ENCODE data around the gene CD69. TPM values are rescaled to one million over a fixed set of nuclear protein-coding genes. Genes with fewer than 3 reads are reported as not detected.

CD69 gene
- total RNA-seq, 4 donors from 2014 or later, result 5.0 to 18.2 (median 6.2) TPM

GRCh38 chr12:9792185-9792900 lies 31.6 kb upstream of the CD69 start:
- Histone ChIP-seq H3K36me3 (no peaks in the 10 kb centered on the region), H3K27me3 (no peaks in the 10 kb centered on the region), H3K4me1 (no peaks in the 10 kb centered on the region), H3K27ac (no peak overlapping the region), H3K4me3 (replicated peaks in 1 of 3) (no peak overlapping the region), H3K9me3 (no peaks in the 10 kb centered on the region)
- TF ChIP-seq CTCF (IDR thresholded peaks at IDR 0.05) (no peak), POLR2A (IDR thresholded peaks at IDR 0.05) (no peak)
- DNase-seq, result no peak
- intact Hi-C loops (cut with DNase I), result no loop called here
- 24 to 38% methylated on average over 2 of the region's 2 CpGs for WGBS, 2 donors

GRCh38 chr12:9786726-9787717 lies 26.3 kb upstream of the CD69 start:
- no peaks in the 10 kb centered on the region for H3K27me3 ChIP-seq

GRCh38 chr12:9784816-9785215 lies 24.1 kb upstream of the CD69 start:
- no peak overlapping the region for H3K4me3 ChIP-seq (replicated peaks in 1 of 3)
- H3K4me1 ChIP-seq, result no peaks in the 10 kb centered on the region
- 83 to 84% methylated on average over 3 of the region's 3 CpGs for WGBS, 2 donors
- no peak for TF ChIP-seq POLR2A (IDR thresholded peaks at IDR 0.05)
- TF ChIP-seq CTCF (IDR thresholded peaks at IDR 0.05), result no peak
- H3K27me3 ChIP-seq, result no peaks in the 10 kb centered on the region
- intact Hi-C loops (cut with DNase I), result no loop called here
- DNase-seq, result no peak
- H3K9me3 ChIP-seq, result no peaks in the 10 kb centered on the region
- no peaks in the 10 kb centered on the region for H3K36me3 ChIP-seq
- no peak overlapping the region for H3K27ac ChIP-seq

More at GRCh38 chr12:9786726-9787717, 26.3 kb upstream of the CD69 start:
- no peak for TF ChIP-seq POLR2A (IDR thresholded peaks at IDR 0.05)
- TF ChIP-seq CTCF (IDR thresholded peaks at IDR 0.05), result no peak
- Histone ChIP-seq H3K4me1 (no peaks in the 10 kb centered on the region), H3K9me3 (no peaks in the 10 kb centered on the region), H3K36me3 (no peaks in the 10 kb centered on the region), H3K4me3 (replicated peaks in 1 of 3) (no peak overlapping the region), H3K27ac (no peak overlapping the region)
- intact Hi-C loops (cut with DNase I), result no loop called here
- DNase-seq, result no peak
- 79 to 85% methylated on average over 6 of the region's 6 CpGs for whole genome bisulfite sequencing, 2 donors

- H3K36me3 ChIP-seq, result no peaks in the 10 kb centered on the region
- intact Hi-C loops (cut with DNase I), result no loop called here
- no peak for DNase-seq
- TF ChIP-seq CTCF (IDR thresholded peaks at IDR 0.05), result no peak
- TF ChIP-seq POLR2A (IDR thresholded peaks at IDR 0.05), result no peak
- WGBS, 2 donors, result 97 to 99% methylated on average over 2 of the region's 2 CpGs
- H3K27ac ChIP-seq, result no peak overlapping the region
- H3K27me3 ChIP-seq, result no peaks in the 10 kb centered on the region
- H3K9me3 ChIP-seq, result no peaks in the 10 kb centered on the region
- H3K4me1 ChIP-seq, result no peaks in the 10 kb centered on the region
- no peak overlapping the region for H3K4me3 ChIP-seq (replicated peaks in 1 of 3)
Measured at GRCh38 chr12:9784326-9784725, 23.6 kb upstream of the CD69 start.

Measured in thyroid gland (tissue), 4 donors.